Fibroblast of the conjunctiva (primary cell): ENCODE measurements around the gene SSBP1.
"Not testable (repeated sequence)": the region's sequence is repeated elsewhere in the genome, so short reads cannot be mapped to it uniquely, and the experiment has no call there.

ENCODE experiments used
- DNase-seq: peaks from one replicate; pipeline ENCODE4 v3.0.0-alpha.2; 2010; ENCODE audit warnings: low read depth

SSBP1 gene

GRCh38 chr7:141770083-141770583, 32.0 kb downstream of the SSBP1 start:
- DNase-seq, result not testable (repeated sequence)

GRCh38 chr7:141776374-141776773, 38.2 kb downstream of the SSBP1 start, which contains the start of gene TAS2R4:
TSS of gene TAS2R4 (plus strand) at chr7:141776674. CDS start at chr7:141778489, 1,815 bp downstream.
- DNase-seq, result no peak

- peak; percentile 16 for DNase-seq
Observed at GRCh38 chr7:141785706-141786552, 47.8 kb downstream of the SSBP1 start.

- no peak for DNase-seq
Observed at GRCh38 chr7:141788296-141788695, 50.1 kb downstream of the SSBP1 start.

GRCh38 chr7:141789917-141790316, 51.8 kb downstream of the SSBP1 start, which contains the start of gene TAS2R5:
TSS of gene TAS2R5 (plus strand) at chr7:141790217. CDS start at chr7:141790362, 145 bp downstream.
- DNase-seq, result no peak

GRCh38 chr7:141792526-141792925, 54.4 kb downstream of the SSBP1 start:
- no peak for DNase-seq
